ENCODE data around the gene ATP6V0E1.

GRCh38 chr5:173039188-173039587 is 55.6 kb downstream of the ATP6V0E1 start:
- TF ChIP-seq, protein P1, sequence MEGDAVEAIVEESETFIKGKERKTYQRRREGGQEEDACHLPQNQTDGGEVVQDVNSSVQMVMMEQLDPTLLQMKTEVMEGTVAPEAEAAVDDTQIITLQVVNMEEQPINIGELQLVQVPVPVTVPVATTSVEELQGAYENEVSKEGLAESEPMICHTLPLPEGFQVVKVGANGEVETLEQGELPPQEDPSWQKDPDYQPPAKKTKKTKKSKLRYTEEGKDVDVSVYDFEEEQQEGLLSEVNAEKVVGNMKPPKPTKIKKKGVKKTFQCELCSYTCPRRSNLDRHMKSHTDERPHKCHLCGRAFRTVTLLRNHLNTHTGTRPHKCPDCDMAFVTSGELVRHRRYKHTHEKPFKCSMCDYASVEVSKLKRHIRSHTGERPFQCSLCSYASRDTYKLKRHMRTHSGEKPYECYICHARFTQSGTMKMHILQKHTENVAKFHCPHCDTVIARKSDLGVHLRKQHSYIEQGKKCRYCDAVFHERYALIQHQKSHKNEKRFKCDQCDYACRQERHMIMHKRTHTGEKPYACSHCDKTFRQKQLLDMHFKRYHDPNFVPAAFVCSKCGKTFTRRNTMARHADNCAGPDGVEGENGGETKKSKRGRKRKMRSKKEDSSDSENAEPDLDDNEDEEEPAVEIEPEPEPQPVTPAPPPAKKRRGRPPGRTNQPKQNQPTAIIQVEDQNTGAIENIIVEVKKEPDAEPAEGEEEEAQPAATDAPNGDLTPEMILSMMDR (conservative IDR thresholded peaks at IDR 0.05; ENCODE audit: low read length), result no peak
- no peak for TF ChIP-seq EZH2phosphoT487 (IDR thresholded peaks at IDR 0.05; ENCODE audit: borderline replicate concordance)

Data from Loucy (cell line).